Small intestine (tissue), 7 donors: ENCODE data around the gene DOCK8. TPM values are rescaled to one million over a fixed set of nuclear protein-coding genes. Genes with fewer than 3 reads are reported as not detected.
A peak's percentile ranks its signal among the peaks of the same experiment; 100 is the strongest.

Source experiments
- DNase-seq, 2 donors: peaks; one replicate each; pipeline versions ENCODE4 v3.0.0 to v3.0.0-alpha.2; 2013
- FAIRE-seq: peaks from 2 replicates; lab custom pipeline; 2012; peaks lifted over from hg19 to GRCh38; lab: Jason Lieb, UNC
- H3K27ac ChIP-seq, 3 donors: one replicate each; pipeline ENCODE4 v1.5.1; 2013; ENCODE audit warnings: low read length in 2 of 3, mild to moderate bottlenecking in 2 of 3, control low read depth in 1 of 3, inconsistent platforms in 1 of 3, low read depth in 1 of 3, moderate library complexity in 1 of 3
- H3K27me3 ChIP-seq, 3 donors: one replicate each; pipeline ENCODE4 v1.6.1; 2013; ENCODE audit warnings: low read length in 3 of 3, inconsistent platforms in 1 of 3; ENCODE audit not compliant: control insufficient read depth in 3 of 3, insufficient read depth in 3 of 3
- H3K36me3 ChIP-seq, 3 donors: one replicate each; pipeline ENCODE4 v1.6.1; 2013; ENCODE audit warnings: low read length in 3 of 3, inconsistent platforms in 1 of 3, low read depth in 1 of 3, mild to moderate bottlenecking in 1 of 3, moderate library complexity in 1 of 3; ENCODE audit not compliant: control insufficient read depth in 3 of 3, insufficient read depth in 2 of 3
- H3K4me1 ChIP-seq, 3 donors: one replicate each; pipeline ENCODE4 v1.6.1; 2013; ENCODE audit warnings: low read length in 2 of 3, inconsistent platforms in 1 of 3, low read depth in 1 of 3, mild to moderate bottlenecking in 1 of 3, moderate library complexity in 1 of 3; ENCODE audit not compliant: control insufficient read depth in 3 of 3, insufficient read depth in 2 of 3
- H3K4me3 ChIP-seq, 3 donors: one replicate each; pipeline ENCODE4 v1.5.1; 2013; ENCODE audit warnings: low read length in 3 of 3, control low read depth in 1 of 3, inconsistent platforms in 1 of 3, low read depth in 1 of 3, mild to moderate bottlenecking in 1 of 3, moderate library complexity in 1 of 3
- H3K9me3 ChIP-seq, 2 donors: one replicate each; pipeline ENCODE4 v1.6.1; 2013; ENCODE audit warnings: low read depth in 1 of 2, low read length in 1 of 2; ENCODE audit not compliant: control insufficient read depth in 2 of 2, insufficient read depth in 1 of 2
- WGBS, 3 donors: extraction: QIAGEN DNeasy Blood & Tissue Kit; methylation state at CpG; one replicate each; pipeline ENCODE4 v1.1.7; 2013; 5-methylcytosine and 5-hydroxymethylcytosine counted together
- polyA plus RNA-seq, 4 donors: library from polyadenylated mRNA; stranded (reverse) in 3 of 4; unstranded in 1 of 4; fragments of 200-250 nt in 3 of 4; fragments of 120-200 nt in 1 of 4; gene quantifications; one replicate each; pipeline versions ENCODE4 v1.2.1 to v1.2.3, GENCODE V29; 2013
- donor health status: healthy with polysubstance abuse.
- donor health status: control.
- donor health status: control.
- donor health status: Bipolar disorder and iron deficiency.
- donor health status: healthy.

Gene DOCK8
- polyA plus RNA-seq, 4 donors: 2.2 to 20.8 (median 3.8) TPM

DNA sequence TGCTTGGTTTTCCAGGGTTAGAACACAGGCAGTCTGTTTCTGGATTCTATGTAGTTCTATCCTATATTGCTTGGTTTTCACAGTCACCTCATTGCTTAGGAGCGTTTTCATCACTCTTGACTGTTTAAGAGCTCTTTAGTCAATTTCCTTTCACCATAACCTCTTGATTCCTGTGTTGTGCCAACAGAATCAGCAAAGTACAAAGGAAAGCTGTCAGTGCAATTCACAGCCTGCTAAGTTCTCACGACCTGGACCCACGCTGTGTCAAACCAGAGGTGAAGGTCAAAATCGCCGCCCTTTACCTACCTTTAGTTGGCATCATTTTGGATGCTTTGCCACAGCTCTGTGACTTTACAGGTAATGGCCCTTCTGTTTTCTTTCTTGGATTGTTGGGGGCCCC, 199.9 kb downstream of the DOCK8 start:
- Histone ChIP-seq H3K4me1 (no peaks in the 10 kb centered on the region), H3K27ac (no peak overlapping the region), H3K36me3 (no peaks in the 10 kb centered on the region), H3K4me3 (no peak overlapping the region), H3K27me3 (no peaks in the 10 kb centered on the region), H3K9me3 (no peaks in the 10 kb centered on the region)
- FAIRE-seq (no peak), DNase-seq (no peak)
- WGBS, 3 donors: 87 to 93% (median 92%) methylated on average over 5 of the region's 5 CpGs

DNA sequence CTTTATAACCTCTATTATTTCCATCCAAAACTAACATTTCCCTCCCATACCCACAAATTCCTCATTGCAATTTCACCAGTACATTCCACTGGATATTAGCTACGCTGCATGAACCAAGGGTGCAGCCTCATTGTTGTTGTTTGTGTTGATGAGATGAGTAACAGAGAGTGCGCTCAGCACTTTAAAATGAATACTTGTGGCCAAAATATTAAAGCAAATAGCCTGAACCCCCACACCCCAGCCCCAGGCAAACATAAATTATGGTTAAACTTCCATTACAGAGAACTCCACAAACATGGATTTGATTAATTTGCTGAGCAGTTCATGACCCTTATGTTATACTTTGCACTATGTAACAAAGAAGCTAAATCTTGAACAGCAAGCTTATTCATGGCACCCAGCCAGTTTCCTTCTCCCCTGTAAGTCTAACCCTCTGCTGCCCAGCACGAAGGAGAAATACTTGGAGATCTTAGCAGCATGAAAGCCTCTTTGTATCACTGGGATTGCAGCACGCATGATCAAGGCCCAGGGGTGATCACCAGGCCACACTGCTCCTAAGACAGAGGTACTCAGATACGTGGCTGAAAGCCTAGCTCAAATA, 205.0 kb downstream of the DOCK8 start:
- DNase-seq (peak in 1 of 2 donors; percentile 10), FAIRE-seq (no peak)
- H3K9me3 ChIP-seq: no peaks in the 10 kb centered on the region
- H3K4me3 ChIP-seq: no peak overlapping the region
- H3K27me3 ChIP-seq: no peaks in the 10 kb centered on the region
- WGBS, 3 donors: 59 to 68% (median 65%) methylated on average over 5 of the region's 5 CpGs
- H3K36me3 ChIP-seq: no peaks in the 10 kb centered on the region
- no peak overlapping the region for H3K27ac ChIP-seq
- H3K4me1 ChIP-seq: peaks cover 0 to 4% (median 0%) of the 10 kb centered on the region in 3 donors

DNA sequence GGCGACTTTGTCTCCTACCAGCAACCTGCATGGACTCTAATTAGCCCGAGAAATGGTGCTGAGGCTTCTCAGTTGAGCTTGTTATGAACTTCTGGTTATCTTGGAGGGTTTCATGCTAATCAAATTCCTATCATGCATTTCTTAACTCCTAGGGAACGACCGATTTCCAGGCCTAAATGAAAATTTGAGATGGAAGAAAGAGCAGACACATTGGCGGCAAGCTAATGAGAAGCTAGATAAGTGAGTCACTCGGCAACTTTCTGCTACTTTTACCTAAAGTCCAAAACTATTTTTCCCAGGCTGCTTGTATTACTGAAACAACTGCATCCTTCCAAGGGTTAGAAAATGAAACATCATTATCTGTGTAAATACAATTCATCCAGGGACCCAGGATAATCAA, 207.2 kb downstream of the DOCK8 start:
- no peak for FAIRE-seq
- Histone ChIP-seq H3K9me3 (no peaks in the 10 kb centered on the region), H3K4me1 (peaks cover 0 to 4% (median 0%) of the 10 kb centered on the region in 3 donors), H3K4me3 (no peak overlapping the region), H3K27me3 (no peaks in the 10 kb centered on the region), H3K27ac (no peak overlapping the region), H3K36me3 (no peaks in the 10 kb centered on the region)
- no peak for DNase-seq
- WGBS, 3 donors: 95 to 96% (median 96%) methylated on average over 6 of the region's 6 CpGs

DNA sequence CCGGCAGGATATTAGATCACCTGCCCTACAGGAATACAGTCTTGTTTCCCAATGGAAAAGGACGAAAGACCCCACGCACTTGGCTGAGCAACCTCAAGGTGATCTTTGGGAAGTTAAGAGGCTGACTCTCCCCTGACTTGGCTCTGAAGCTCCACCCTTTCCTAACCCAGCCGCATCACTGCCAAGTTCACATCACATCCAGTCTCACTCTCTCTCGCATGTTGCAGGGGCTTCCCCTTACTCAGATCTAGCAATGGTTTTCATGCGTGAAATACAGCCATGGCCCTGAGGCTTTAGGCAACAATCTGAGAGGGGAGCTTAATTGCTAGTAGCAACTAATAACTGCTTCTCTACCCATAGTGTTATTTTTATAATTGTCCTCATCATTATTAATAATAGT, 211.6 kb downstream of the DOCK8 start:
- no peaks in the 10 kb centered on the region for H3K9me3 ChIP-seq
- peaks cover 0 to under 1% (median 0%) of the 10 kb centered on the region in 3 donors for H3K36me3 ChIP-seq
- 91 to 92% (median 91%) methylated on average over 6 of the region's 6 CpGs for WGBS, 3 donors
- no peaks in the 10 kb centered on the region for H3K27me3 ChIP-seq
- DNase-seq: no peak
- no peak overlapping the region for H3K27ac ChIP-seq
- FAIRE-seq: no peak
- H3K4me3 ChIP-seq: no peak overlapping the region
- H3K4me1 ChIP-seq: no peaks in the 10 kb centered on the region

DNA sequence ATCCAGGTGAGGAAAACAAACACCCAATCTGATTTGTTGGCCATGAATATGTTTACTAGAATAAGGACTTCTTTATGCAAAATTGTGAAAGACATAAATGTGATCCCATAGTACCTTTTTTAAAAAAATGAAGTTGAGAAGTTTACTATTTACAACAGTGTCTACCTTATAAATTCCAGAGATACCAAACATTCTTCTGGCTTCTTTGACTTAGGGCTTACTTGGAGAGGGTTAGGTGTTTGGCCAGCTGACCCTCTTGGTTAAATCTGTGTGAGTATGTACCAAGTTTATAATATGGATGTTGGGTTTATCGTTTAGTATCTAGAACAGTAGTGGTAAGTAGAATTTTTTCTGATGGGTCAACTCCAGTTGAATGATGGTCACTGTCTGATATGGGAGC, 212.3 kb downstream of the DOCK8 start:
- FAIRE-seq (no peak), DNase-seq (no peak)
- Histone ChIP-seq H3K4me3 (no peak overlapping the region), H3K27ac (no peak overlapping the region), H3K9me3 (no peaks in the 10 kb centered on the region), H3K4me1 (no peaks in the 10 kb centered on the region), H3K27me3 (no peaks in the 10 kb centered on the region), H3K36me3 (peaks cover 0 to 2% (median 0%) of the 10 kb centered on the region in 3 donors)
- WGBS, 3 donors: 89 to 93% (median 91%) methylated on average over 1 of the region's 1 CpG

DNA sequence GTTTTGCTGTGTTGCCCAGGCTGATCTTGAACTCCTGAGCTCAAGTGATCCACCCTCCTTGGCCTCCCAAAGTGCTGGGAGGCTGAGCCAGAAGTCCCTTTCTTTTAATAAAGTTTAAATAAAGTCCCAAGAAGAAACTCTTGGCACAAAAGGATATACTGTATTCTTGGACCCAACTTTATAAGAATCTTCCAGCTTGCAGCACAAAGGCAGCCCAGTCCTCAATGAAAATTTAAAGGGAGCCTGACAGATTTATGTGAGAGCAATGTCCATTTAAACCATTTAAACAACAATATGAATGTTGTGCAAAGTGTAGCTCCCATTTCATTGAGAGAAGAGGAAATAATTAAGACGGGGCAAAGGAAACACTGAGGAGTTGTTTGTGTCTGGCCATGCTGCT, 217.0 kb downstream of the DOCK8 start:
- H3K9me3 ChIP-seq: no peaks in the 10 kb centered on the region
- WGBS, 3 donors: 53 to 68% (median 57%) methylated on average over 1 of the region's 1 CpG
- H3K4me1 ChIP-seq: no peaks in the 10 kb centered on the region
- no peaks in the 10 kb centered on the region for H3K27me3 ChIP-seq
- FAIRE-seq: no peak
- no peak overlapping the region for H3K4me3 ChIP-seq
- H3K36me3 ChIP-seq: peaks cover 0 to 2% (median 0%) of the 10 kb centered on the region in 3 donors
- no peak for DNase-seq
- no peak overlapping the region for H3K27ac ChIP-seq

DNA sequence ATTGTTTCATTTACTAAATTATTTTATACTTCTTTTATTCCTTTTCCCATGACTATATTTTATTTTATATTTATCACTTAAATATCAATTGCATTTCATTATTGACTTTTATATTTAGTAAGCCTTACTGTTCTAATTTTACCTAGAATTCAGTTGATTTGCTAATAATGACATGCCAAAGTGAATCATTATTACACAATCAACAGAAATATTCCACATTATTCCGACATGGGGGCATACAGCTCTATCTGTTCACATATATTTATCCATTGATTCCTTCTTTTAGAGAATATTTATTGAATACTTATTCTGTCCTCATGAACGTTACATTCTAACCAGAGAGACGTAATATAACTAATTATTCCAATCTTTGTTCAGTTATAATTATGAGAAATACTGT, 221.8 kb downstream of the DOCK8 start:
- Histone ChIP-seq H3K9me3 (no peaks in the 10 kb centered on the region), H3K4me1 (peaks cover 0 to 27% (median 0%) of the 10 kb centered on the region in 3 donors), H3K27me3 (no peaks in the 10 kb centered on the region), H3K27ac (peak overlapping the region in 1 of 3 donors; percentile 80), H3K4me3 (no peak overlapping the region), H3K36me3 (no peaks in the 10 kb centered on the region)
- DNase-seq (no peak), FAIRE-seq (peak; percentile 10)
- WGBS, 3 donors: 75 to 76% (median 76%) methylated on average over 3 of the region's 3 CpGs

DNA sequence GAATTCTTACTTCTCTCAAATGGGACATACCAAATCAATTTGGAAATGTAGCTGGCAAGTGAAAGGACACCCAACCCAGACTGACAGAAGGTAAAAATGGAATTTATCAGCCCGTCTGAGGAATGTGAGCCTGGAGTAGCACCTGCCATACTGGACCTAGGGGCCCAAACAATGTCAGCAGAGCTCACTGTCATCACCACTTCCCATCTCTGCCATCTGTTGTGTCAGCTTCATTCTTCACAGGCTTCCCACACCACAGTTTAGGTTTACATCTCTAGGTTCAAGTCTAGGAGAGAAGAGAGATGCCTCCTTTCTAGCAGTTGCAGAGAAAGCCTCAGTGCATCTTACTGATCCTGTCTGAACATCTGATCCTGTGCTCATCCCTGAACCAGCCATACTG, 222.4 kb downstream of the DOCK8 start:
- no peaks in the 10 kb centered on the region for H3K36me3 ChIP-seq
- WGBS, 3 donors: 81 to 89% (median 84%) methylated on average over 1 of the region's 1 CpG
- H3K4me3 ChIP-seq: no peak overlapping the region
- no peaks in the 10 kb centered on the region for H3K9me3 ChIP-seq
- H3K27me3 ChIP-seq: no peaks in the 10 kb centered on the region
- H3K27ac ChIP-seq: peak overlapping the region in 2 of 3 donors; percentile 57 to 80
- H3K4me1 ChIP-seq: peaks cover 0 to 27% (median 0%) of the 10 kb centered on the region in 3 donors
- FAIRE-seq (no peak), DNase-seq (no peak)

DNA sequence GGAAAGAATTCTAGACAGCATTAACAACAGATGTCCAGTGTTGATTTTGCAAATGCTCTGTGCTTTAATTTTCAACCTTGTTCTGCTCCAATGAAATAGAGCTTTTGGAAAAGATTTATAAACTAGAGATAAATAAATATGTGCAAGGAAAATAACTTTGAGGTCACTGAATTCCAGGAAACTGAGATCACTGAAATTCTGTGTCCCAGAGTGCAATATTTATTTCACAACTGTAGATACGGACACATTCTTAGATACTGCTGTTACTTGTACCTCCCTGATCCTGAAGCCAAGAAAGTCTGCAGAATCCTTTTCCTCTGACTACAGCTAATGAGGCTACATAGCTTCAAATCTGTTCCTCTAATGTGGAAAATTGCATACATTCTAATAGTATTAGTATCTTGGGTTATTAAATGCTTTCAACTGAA, 222.9 kb downstream of the DOCK8 start:
- 36 to 65% (median 53%) methylated on average over 1 of the region's 1 CpG for WGBS, 3 donors
- peak overlapping the region in 1 of 3 donors; percentile 80 for H3K27ac ChIP-seq

More for the DNA sequence above, 222.9 kb downstream of the DOCK8 start:
- Histone ChIP-seq H3K27me3 (no peaks in the 10 kb centered on the region), H3K9me3 (no peaks in the 10 kb centered on the region), H3K4me3 (no peak overlapping the region), H3K36me3 (no peaks in the 10 kb centered on the region), H3K4me1 (peaks cover 0 to 27% (median 0%) of the 10 kb centered on the region in 3 donors)
- DNase-seq: peak in 1 of 2 donors; percentile 63
- FAIRE-seq: no peak
